GM12878 (cell line): Measurements from ENCODE around the gene LETMD1. TPM values are rescaled to one million over a fixed set of nuclear protein-coding genes. Genes with fewer than 3 reads are reported as not detected.

Experiments used
- ASH2L ChIP-seq: fragments of 300-600, 200-600 bp; sonication (generic); IDR thresholded peaks from 2 replicates; pipeline ENCODE4 v1.6.1; 2017; ENCODE audit warnings: low read depth, mild to moderate bottlenecking, borderline replicate concordance
- BCLAF1 ChIP-seq: fragments of 450-650 bp; IDR thresholded peaks from 2 replicates; pipeline ENCODE4 v1.6.1; 2017; ENCODE audit warnings: antibody characterized with exemption, mild to moderate bottlenecking, moderate library complexity
- CREB1 ChIP-seq: IDR thresholded peaks from 2 replicates; pipeline ENCODE4 v1.6.1; 2012; ENCODE audit warnings: low read depth, mild to moderate bottlenecking, inconsistent platforms
- E2F8 ChIP-seq: fragments of 450-650 bp; IDR thresholded peaks from 2 replicates; pipeline ENCODE4 v1.6.1; 2018; ENCODE audit warnings: mild to moderate bottlenecking, low read depth, moderate library complexity; ENCODE audit not compliant: partially characterized antibody
- EZH2 ChIP-seq: IDR thresholded peaks from 2 replicates; pipeline ENCODE4 v1.6.1; 2012; ENCODE audit warnings: low read depth, mild to moderate bottlenecking, control low read depth, inconsistent platforms, low read length, borderline replicate concordance; ENCODE audit not compliant: control insufficient read depth
- HDAC6 ChIP-seq: fragments of 200-600 bp; sonication (generic); IDR thresholded peaks from one replicate; pipeline ENCODE4 v1.8.0; 2017; ENCODE audit warnings: antibody characterized with exemption; ENCODE audit not compliant: unreplicated experiment
- IKZF2 ChIP-seq, 2 experiments: fragments of 450-650 bp; IDR thresholded peaks; 2 replicates each; pipeline ENCODE4 v1.6.1; 2017; ENCODE audit warnings: mild to moderate bottlenecking in 2 of 2, moderate library complexity in 2 of 2
- NKRF ChIP-seq: fragments of 450-650 bp; conservative IDR thresholded peaks from 2 replicates; pipeline ENCODE4 v1.6.1; 2017; ENCODE audit warnings: mild to moderate bottlenecking, moderate library complexity
- RCOR1 ChIP-seq: conservative IDR thresholded peaks from 2 replicates; pipeline ENCODE4 v1.6.1; 2012; ENCODE audit warnings: low read depth, low read length, improper control_type of control experiment
- STAT1 ChIP-seq: fragments of 450-650 bp; conservative IDR thresholded peaks from 2 replicates; pipeline ENCODE4 v1.6.1; 2014; ENCODE audit warnings: antibody characterized with exemption, mild to moderate bottlenecking
- TCF12 ChIP-seq: IDR thresholded peaks from 2 replicates; pipeline ENCODE4 v1.6.1; 2011; ENCODE audit warnings: low read depth, mild to moderate bottlenecking, low read length
- polyA plus RNA-seq, 11 experiments: library from polyadenylated mRNA; depleted of rRNA in 4 of 11; unstranded in 6 of 11; stranded (reverse) in 5 of 11; fragments of >200 nt; fragmentation: Nextera tagmentation in 4 of 11; fragmentation: Illumina TruSeq in 1 of 11; extraction: Ambion mirVana in 4 of 11; extraction: Trizol in 1 of 11; gene quantifications; 1 replicate in 1 of 11; 2 replicates in 10 of 11; pipeline versions ENCODE4 v1.2.1 to v1.2.3, GENCODE V29; 2011 to 2016; ENCODE audit warnings: inconsistent platforms in 2 of 11, missing spikeins in 2 of 11, low read depth in 1 of 11
- total RNA-seq, 4 experiments: library from RNA; depleted of rRNA in 3 of 4; stranded (reverse); fragments of >200 nt in 3 of 4; fragmentation: Illumina TruSeq in 1 of 4; extraction: Trizol in 1 of 4; gene quantifications; 2 replicates each; pipeline versions ENCODE4 v1.2.1 to v1.2.3, GENCODE V29; 2013 to 2021

The LETMD1 gene
- total and polyA plus RNA-seq, 10 of the 15 experiments (the other 5 are each of a cell fraction or from before 2014, with no cell fraction given): 30.3 to 116 (median 51.5) TPM

GRCh38 chr12:51081421-51081820, 33.3 kb downstream of the LETMD1 start (continued):
- no peak for TF ChIP-seq ASH2L
- no peak for TF ChIP-seq STAT1
- TF ChIP-seq NKRF: no peak
- TF ChIP-seq IKZF2 (IDR thresholded peaks at IDR 0.05): no peak
- no peak for TF ChIP-seq BCLAF1
- TF ChIP-seq EZH2: no peak
- no peak for TF ChIP-seq HDAC6
- no peak for TF ChIP-seq E2F8
- TF ChIP-seq CREB1: no peak
- TF ChIP-seq TCF12: no peak
- no peak for TF ChIP-seq RCOR1
